Ishikawa (cell line): ENCODE results near the gene CPNE2.

Source experiments
- CEBPB ChIP-seq: IDR thresholded peaks from 2 replicates; pipeline ENCODE4 v1.6.1; 2012
- CREB1 ChIP-seq: IDR thresholded peaks from 2 replicates; pipeline ENCODE4 v1.6.1; 2012; ENCODE audit warnings: low read depth
- EGR1 ChIP-seq: IDR thresholded peaks from 2 replicates; pipeline ENCODE4 v1.6.1; 2012
- EP300 ChIP-seq: IDR thresholded peaks from 2 replicates; pipeline ENCODE4 v1.6.1; 2012; ENCODE audit warnings: borderline replicate concordance
- FOXM1 ChIP-seq: IDR thresholded peaks from 2 replicates; pipeline ENCODE4 v1.6.1; 2012; ENCODE audit warnings: low read depth, borderline replicate concordance
- MAX ChIP-seq: IDR thresholded peaks from 2 replicates; pipeline ENCODE4 v1.6.1; 2012
- NFIC ChIP-seq: IDR thresholded peaks from 2 replicates; pipeline ENCODE4 v1.6.1; 2012
- RAD21 ChIP-seq: IDR thresholded peaks from 2 replicates; pipeline ENCODE4 v1.6.1; 2012; ENCODE audit warnings: low read depth
- REST ChIP-seq: IDR thresholded peaks from 2 replicates; pipeline ENCODE4 v1.6.1; 2012; ENCODE audit warnings: low read depth, mild to moderate bottlenecking
- TAF1 ChIP-seq: IDR thresholded peaks from 2 replicates; pipeline ENCODE4 v1.6.1; 2012; ENCODE audit warnings: low read depth, mild to moderate bottlenecking
- TCF12 ChIP-seq: IDR thresholded peaks from 2 replicates; pipeline ENCODE4 v1.6.1; 2012; ENCODE audit warnings: low read depth
- TEAD4 ChIP-seq: IDR thresholded peaks from 2 replicates; pipeline ENCODE4 v1.6.1; 2012
- USF1 ChIP-seq: IDR thresholded peaks from 2 replicates; pipeline ENCODE4 v1.6.1; 2012
- YY1 ChIP-seq: IDR thresholded peaks from 2 replicates; pipeline ENCODE4 v1.6.1; 2012; ENCODE audit warnings: low read depth
- ZBTB7A ChIP-seq: IDR thresholded peaks from 2 replicates; pipeline ENCODE4 v1.6.1; 2012; ENCODE audit warnings: low read depth

Gene CPNE2

GRCh38 chr16:57131351-57131970, 39.1 kb downstream of the CPNE2 start:
- no peak for TF ChIP-seq EGR1
- no peak for TF ChIP-seq USF1
- no peak for TF ChIP-seq YY1
- TF ChIP-seq TAF1, result no peak
- TF ChIP-seq REST, result no peak
- no peak for TF ChIP-seq CREB1
- TF ChIP-seq CEBPB, result no peak
- TF ChIP-seq TEAD4, result no peak
- TF ChIP-seq TCF12, result no peak
- TF ChIP-seq RAD21, result no peak
- no peak for TF ChIP-seq EP300
- TF ChIP-seq FOXM1, result no peak
- TF ChIP-seq MAX, result no peak
- no peak for TF ChIP-seq NFIC
- no peak for TF ChIP-seq ZBTB7A

- TF ChIP-seq YY1, result no peak
- TF ChIP-seq NFIC, result no peak
- TF ChIP-seq MAX, result no peak
- no peak for TF ChIP-seq EP300
- TF ChIP-seq CREB1, result no peak
- no peak for TF ChIP-seq REST
- no peak for TF ChIP-seq TCF12
- TF ChIP-seq CEBPB, result no peak
- no peak for TF ChIP-seq TAF1
- no peak for TF ChIP-seq RAD21
- no peak for TF ChIP-seq TEAD4
- no peak for TF ChIP-seq ZBTB7A
- TF ChIP-seq USF1, result no peak
- no peak for TF ChIP-seq EGR1
- TF ChIP-seq FOXM1, result no peak
Measured at GRCh38 chr16:57132470-57132869, 40.1 kb downstream of the CPNE2 start.

GRCh38 chr16:57133031-57133430, 40.6 kb downstream of the CPNE2 start:
- TF ChIP-seq USF1 (no peak), EP300 (no peak), REST (no peak), TAF1 (no peak), ZBTB7A (no peak), EGR1 (no peak), MAX (no peak), NFIC (no peak), CEBPB (no peak), TEAD4 (no peak), YY1 (no peak), CREB1 (no peak), RAD21 (no peak), FOXM1 (no peak)

DNA sequence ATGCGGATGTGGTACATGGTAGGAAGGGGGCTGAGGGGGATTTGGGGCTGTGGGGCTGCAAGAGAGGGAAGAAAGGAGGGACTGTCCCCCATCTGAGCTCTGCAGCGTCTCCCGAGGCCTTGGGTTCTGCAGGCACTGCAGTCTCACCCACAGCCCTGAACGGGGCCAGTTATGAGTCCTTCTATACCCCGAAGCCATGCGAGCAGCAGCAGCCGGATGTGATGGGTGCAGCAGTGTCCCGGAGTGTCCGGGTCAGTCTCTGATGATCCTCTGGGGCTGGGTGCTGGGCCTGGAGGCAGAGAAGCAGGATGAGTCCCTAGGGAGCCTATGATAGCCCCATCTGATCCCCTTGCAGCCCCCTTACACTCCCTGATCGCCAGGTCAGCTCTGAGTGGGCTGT, 41.5 kb downstream of the CPNE2 start:
- no peak for TF ChIP-seq EGR1
- TF ChIP-seq CEBPB, result no peak
- TF ChIP-seq RAD21, result no peak
- TF ChIP-seq ZBTB7A, result no peak
- TF ChIP-seq TEAD4, result no peak
- TF ChIP-seq EP300, result no peak
- TF ChIP-seq YY1, result no peak
- no peak for TF ChIP-seq TCF12
- no peak for TF ChIP-seq MAX
- no peak for TF ChIP-seq FOXM1
- TF ChIP-seq USF1, result no peak
- no peak for TF ChIP-seq NFIC
- no peak for TF ChIP-seq CREB1
- TF ChIP-seq TAF1, result no peak
- TF ChIP-seq REST, result no peak
